Keratinocyte (primary cell): ENCODE data around the gene WDR6. TPM values are rescaled to one million over a fixed set of nuclear protein-coding genes. Genes with fewer than 3 reads are reported as not detected.

Experiments used
- DNase-seq: peaks from one replicate; pipeline ENCODE4 v3.0.0-alpha.2; 2011; ENCODE audit warnings: low read depth, missing footprints, low spot score
- FAIRE-seq: peaks from 2 replicates; lab custom pipeline; 2011; peaks lifted over from hg19 to GRCh38; lab: Jason Lieb, UNC
- H2AFZ ChIP-seq: 2 replicates; pipeline ENCODE4 v1.6.0; 2012; ENCODE audit warnings: low read length, control low read depth, inconsistent platforms; ENCODE audit not compliant: control insufficient read depth
- H3K27ac ChIP-seq: 2 replicates; pipeline ENCODE4 v1.5.1; 2011; ENCODE audit warnings: low read length; ENCODE audit not compliant: control insufficient read depth, insufficient read depth
- H3K27me3 ChIP-seq: 3 replicates; pipeline ENCODE4 v1.6.0; 2011; ENCODE audit warnings: low read length; ENCODE audit not compliant: control insufficient read depth, insufficient read depth; ENCODE audit errors: extremely low read depth
- H3K36me3 ChIP-seq, 2 experiments: 2 replicates in 1 of 2; 3 replicates in 1 of 2; pipeline ENCODE4 v1.5.1; 2011; ENCODE audit warnings: low read length in 2 of 2, mild to moderate bottlenecking in 1 of 2; ENCODE audit not compliant: control insufficient read depth in 2 of 2, insufficient read depth in 2 of 2; ENCODE audit errors: extremely low read depth in 1 of 2
- H3K4me1 ChIP-seq: 3 replicates; pipeline ENCODE4 v1.5.1; 2011; ENCODE audit warnings: low read length; ENCODE audit not compliant: control insufficient read depth, insufficient read depth; ENCODE audit errors: extremely low read depth
- H3K4me2 ChIP-seq: 3 replicates; pipeline ENCODE4 v1.6.0; 2011; ENCODE audit warnings: low read depth, low read length; ENCODE audit not compliant: control insufficient read depth, insufficient read depth; ENCODE audit errors: extremely low read depth
- H3K4me3 ChIP-seq, 3 experiments: fragments of 200-600 bp in 1 of 3; sonication (generic) in 1 of 3; 2 replicates in 2 of 3; 3 replicates in 1 of 3; pipeline ENCODE4 v1.5.1; 2011 to 2016; ENCODE audit warnings: low read length in 3 of 3, mild to moderate bottlenecking in 3 of 3, control low read depth in 2 of 3, inconsistent platforms in 1 of 3, low read depth in 1 of 3, mixed read lengths in 1 of 3, mixed run types in 1 of 3, moderate library complexity in 1 of 3; ENCODE audit not compliant: control insufficient read depth in 2 of 3, insufficient read depth in 2 of 3; ENCODE audit errors: extremely low read depth in 1 of 3
- H3K79me2 ChIP-seq: 2 replicates; pipeline ENCODE4 v1.6.0; 2012; ENCODE audit warnings: low read length; ENCODE audit not compliant: control insufficient read depth, insufficient read depth
- H3K9ac ChIP-seq: 3 replicates; pipeline ENCODE4 v1.6.0; 2011; ENCODE audit warnings: low read length; ENCODE audit not compliant: control insufficient read depth, insufficient read depth; ENCODE audit errors: extremely low read depth
- H3K9me1 ChIP-seq: 3 replicates; pipeline ENCODE4 v1.6.0; 2011; ENCODE audit warnings: low read length; ENCODE audit not compliant: control insufficient read depth, insufficient read depth; ENCODE audit errors: extremely low read depth
- H3K9me3 ChIP-seq: 2 replicates; pipeline ENCODE4 v1.5.1; 2012; ENCODE audit warnings: low read depth, low read length; ENCODE audit not compliant: control insufficient read depth
- H4K20me1 ChIP-seq: 3 replicates; pipeline ENCODE4 v1.6.0; 2011; ENCODE audit warnings: low read length; ENCODE audit not compliant: control insufficient read depth, insufficient read depth; ENCODE audit errors: extremely low read depth
- EZH2 ChIP-seq: IDR thresholded peaks from one replicate; pipeline ENCODE4 v1.6.1; 2012; ENCODE audit warnings: inconsistent platforms, mild to moderate bottlenecking, low read length, moderate library complexity
- dilution Hi-C: fragments of 300-500 bp; cut with MboI; formaldehyde crosslinking; loops from one replicate; pipeline ENCODE4 v1.7.0; 2020; ENCODE audit warnings: low sequenced_read_pairs; ENCODE audit not compliant: extremely low pct_ligation_motif_present
- polyA plus RNA-seq, 5 experiments: library from polyadenylated mRNA; depleted of rRNA in 3 of 5; stranded (reverse) in 3 of 5; stranded (forward) in 1 of 5; unstranded in 1 of 5; fragments of >200 nt; gene quantifications; 1 replicate in 1 of 5; 2 replicates in 3 of 5; 3 replicates in 1 of 5; pipeline versions ENCODE4 v1.2.1 to v1.2.3, GENCODE V29; 2011 to 2012; ENCODE audit warnings: missing spikeins in 2 of 5, low read depth in 1 of 5, low replicate concordance in 1 of 5
- TF ChIP-seq, protein P1 (sequence below), 3 experiments: IDR thresholded peaks in 1 of 3; conservative IDR thresholded peaks in 1 of 3; optimal IDR thresholded peaks in 1 of 3; 2 replicates in 2 of 3; 3 replicates in 1 of 3; pipeline versions ENCODE3 to v1.5.1; 2011; ENCODE audit warnings: low read length in 3 of 3, mild to moderate bottlenecking in 3 of 3, moderate library complexity in 2 of 3, control low read depth in 1 of 3, inconsistent platforms in 1 of 3; ENCODE audit not compliant: insufficient read depth in 2 of 3; ENCODE audit errors: extremely low read depth in 1 of 3

Gene WDR6
- polyA plus RNA-seq, 1 donor (not counting 4 experiments of a cell fraction or from before 2014, with no cell fraction given): 61.5 TPM

DNA sequence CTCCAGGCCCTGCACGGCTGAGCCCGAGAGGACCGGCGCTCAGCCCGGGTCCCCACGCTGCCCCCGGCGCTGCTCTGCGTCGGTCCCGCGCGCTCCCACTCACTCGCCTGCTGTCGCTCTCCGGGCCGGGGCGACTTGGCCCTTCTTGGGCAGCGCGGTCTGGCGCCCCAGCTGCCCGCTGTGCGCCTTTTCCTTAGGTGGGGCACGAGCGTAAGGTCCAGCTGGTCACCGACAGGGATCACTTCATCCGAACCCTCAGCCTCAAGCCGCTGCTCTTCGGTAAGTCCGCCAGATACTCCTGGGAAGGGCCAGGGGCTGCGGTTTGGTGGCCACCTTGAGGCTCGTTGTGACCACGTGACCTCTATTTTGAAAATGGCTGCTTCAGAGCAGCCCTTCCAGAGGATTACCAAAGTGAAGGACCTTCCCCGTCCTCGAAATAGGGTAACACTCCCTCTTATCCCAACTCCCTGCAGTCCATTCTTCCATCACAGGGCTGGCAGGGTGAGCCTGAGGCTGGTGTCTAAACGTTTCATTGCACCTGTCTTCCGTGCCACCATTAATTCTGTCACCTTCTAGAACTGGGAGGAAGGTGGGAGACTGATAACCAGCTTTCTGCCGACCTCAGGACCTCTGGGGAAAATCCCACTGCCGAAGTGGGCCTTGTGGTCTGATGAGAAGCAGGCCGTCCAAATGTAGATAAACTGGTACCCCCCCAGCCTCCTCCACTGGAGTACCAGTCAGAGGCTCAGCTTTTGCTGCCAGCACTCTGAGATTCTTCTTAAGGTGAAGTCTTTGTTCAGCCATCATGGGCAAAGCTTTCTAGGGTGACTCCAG, 16.3 kb upstream of the WDR6 start:
- peak overlapping the region; percentile 93 for H3K4me2 ChIP-seq
- dilution Hi-C loops: no loop called here
- FAIRE-seq: no peak
- peak overlapping the region; percentile 30 to 77 (median 73) for H3K4me3 ChIP-seq
- TF ChIP-seq EZH2: no peak
- TF ChIP-seq, protein P1, sequence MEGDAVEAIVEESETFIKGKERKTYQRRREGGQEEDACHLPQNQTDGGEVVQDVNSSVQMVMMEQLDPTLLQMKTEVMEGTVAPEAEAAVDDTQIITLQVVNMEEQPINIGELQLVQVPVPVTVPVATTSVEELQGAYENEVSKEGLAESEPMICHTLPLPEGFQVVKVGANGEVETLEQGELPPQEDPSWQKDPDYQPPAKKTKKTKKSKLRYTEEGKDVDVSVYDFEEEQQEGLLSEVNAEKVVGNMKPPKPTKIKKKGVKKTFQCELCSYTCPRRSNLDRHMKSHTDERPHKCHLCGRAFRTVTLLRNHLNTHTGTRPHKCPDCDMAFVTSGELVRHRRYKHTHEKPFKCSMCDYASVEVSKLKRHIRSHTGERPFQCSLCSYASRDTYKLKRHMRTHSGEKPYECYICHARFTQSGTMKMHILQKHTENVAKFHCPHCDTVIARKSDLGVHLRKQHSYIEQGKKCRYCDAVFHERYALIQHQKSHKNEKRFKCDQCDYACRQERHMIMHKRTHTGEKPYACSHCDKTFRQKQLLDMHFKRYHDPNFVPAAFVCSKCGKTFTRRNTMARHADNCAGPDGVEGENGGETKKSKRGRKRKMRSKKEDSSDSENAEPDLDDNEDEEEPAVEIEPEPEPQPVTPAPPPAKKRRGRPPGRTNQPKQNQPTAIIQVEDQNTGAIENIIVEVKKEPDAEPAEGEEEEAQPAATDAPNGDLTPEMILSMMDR (optimal IDR thresholded peaks at IDR 0.05 in 1 of 3, IDR thresholded peaks at IDR 0.05 in 1 of 3, conservative IDR thresholded peaks at IDR 0.05 in 1 of 3; ENCODE audit: extremely low read depth in 1 of 3, insufficient read depth in 2 of 3, low read length in 3 of 3): no peak
- no peaks in the 10 kb centered on the region for H3K36me3 ChIP-seq
- no peaks in the 10 kb centered on the region for H3K9me1 ChIP-seq
- no peak for DNase-seq
- H3K9me3 ChIP-seq: no peaks in the 10 kb centered on the region
- no peak overlapping the region for H3K9ac ChIP-seq
- no peaks in the 10 kb centered on the region for H3K27me3 ChIP-seq
- H2AFZ ChIP-seq: no peak overlapping the region
- H3K4me1 ChIP-seq: peaks cover 15% of the 10 kb centered on the region
- H3K27ac ChIP-seq: no peak overlapping the region
- no peaks in the 10 kb centered on the region for H4K20me1 ChIP-seq
- no peaks in the 10 kb centered on the region for H3K79me2 ChIP-seq

DNA sequence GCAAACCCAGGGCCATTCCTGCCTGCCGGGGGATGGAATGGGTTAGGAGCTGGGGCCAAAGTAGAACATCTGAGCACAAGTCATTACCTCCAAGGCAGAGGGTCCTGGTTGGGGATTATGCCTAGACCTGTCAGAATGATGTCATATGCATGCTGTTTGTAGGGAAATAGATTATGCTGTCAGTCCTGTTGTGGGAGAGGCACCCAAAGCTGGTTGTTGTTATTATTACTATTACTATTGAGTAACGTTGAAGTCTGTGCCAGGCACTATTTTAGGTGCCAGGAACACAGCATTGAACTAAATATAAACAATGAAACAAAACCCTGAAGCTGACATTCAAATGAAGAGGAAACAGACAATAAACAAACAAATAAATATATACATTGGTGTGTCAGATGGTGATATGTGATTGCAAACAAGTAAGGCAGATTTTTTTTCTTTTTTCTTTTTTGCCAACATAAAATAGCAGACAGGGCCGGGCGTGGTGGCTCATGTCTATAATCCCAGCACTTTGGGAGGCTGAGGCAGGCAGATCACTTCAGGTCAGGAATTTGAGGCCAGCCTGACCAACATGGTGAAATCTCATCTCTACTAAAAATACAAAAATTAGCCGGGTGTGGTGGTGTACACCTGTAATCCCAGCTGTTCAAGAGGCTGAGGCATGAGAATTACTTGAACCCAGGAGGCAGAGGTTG, 15.2 kb upstream of the WDR6 start:
- Histone ChIP-seq H3K9me3 (no peaks in the 10 kb centered on the region), H3K36me3 (no peaks in the 10 kb centered on the region), H3K27ac (no peak overlapping the region), H4K20me1 (no peaks in the 10 kb centered on the region), H3K4me3 (no peak overlapping the region), H3K9ac (no peak overlapping the region), H3K4me2 (no peak overlapping the region), H3K4me1 (peaks cover 15% of the 10 kb centered on the region), H3K9me1 (no peaks in the 10 kb centered on the region), H3K79me2 (no peaks in the 10 kb centered on the region), H2AFZ (no peak overlapping the region), H3K27me3 (no peaks in the 10 kb centered on the region)
- TF ChIP-seq, protein P1 (optimal IDR thresholded peaks at IDR 0.05 in 1 of 3, IDR thresholded peaks at IDR 0.05 in 1 of 3, conservative IDR thresholded peaks at IDR 0.05 in 1 of 3; ENCODE audit: extremely low read depth in 1 of 3, insufficient read depth in 2 of 3, low read length in 3 of 3): no peak
- no peak for TF ChIP-seq EZH2
- FAIRE-seq: no peak
- no peak for DNase-seq
- dilution Hi-C loops: no loop called here
